ENCODE results near the gene PCBD1.

Gene PCBD1

GRCh38 chr10:70901276-70901878 lies 13.0 kb upstream of the PCBD1 start:
- DNase-seq: no peak

GRCh38 chr10:70899096-70899495 lies 10.7 kb upstream of the PCBD1 start:
- no peak for DNase-seq

DNA sequence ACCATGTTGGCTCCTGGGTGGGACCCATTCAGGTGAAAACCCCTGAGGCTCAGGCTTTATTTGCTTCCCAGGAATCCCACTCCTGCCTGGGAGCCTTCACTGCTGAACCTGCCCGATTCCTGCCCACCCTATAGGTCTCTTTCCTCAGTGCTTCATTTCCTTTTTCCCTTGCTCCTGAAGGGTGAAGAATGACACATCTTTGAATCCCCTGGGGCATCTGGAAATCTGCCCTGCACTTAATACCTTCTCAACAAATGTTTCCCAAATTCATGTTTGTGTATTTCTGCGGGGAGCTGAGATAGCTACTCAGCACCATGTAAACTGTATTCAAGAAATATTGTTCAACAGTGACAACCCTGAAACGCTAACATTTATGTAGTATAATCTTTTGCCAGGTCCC lies 10.3 kb upstream of the PCBD1 start:
- DNase-seq: no peak

GRCh38 chr10:70896551-70896950 lies 8.2 kb upstream of the PCBD1 start:
- DNase-seq: no peak

- DNase-seq: no peak
These were observed 6.1 kb upstream of the PCBD1 start for GRCh38 chr10:70894416-70894815.

DNA sequence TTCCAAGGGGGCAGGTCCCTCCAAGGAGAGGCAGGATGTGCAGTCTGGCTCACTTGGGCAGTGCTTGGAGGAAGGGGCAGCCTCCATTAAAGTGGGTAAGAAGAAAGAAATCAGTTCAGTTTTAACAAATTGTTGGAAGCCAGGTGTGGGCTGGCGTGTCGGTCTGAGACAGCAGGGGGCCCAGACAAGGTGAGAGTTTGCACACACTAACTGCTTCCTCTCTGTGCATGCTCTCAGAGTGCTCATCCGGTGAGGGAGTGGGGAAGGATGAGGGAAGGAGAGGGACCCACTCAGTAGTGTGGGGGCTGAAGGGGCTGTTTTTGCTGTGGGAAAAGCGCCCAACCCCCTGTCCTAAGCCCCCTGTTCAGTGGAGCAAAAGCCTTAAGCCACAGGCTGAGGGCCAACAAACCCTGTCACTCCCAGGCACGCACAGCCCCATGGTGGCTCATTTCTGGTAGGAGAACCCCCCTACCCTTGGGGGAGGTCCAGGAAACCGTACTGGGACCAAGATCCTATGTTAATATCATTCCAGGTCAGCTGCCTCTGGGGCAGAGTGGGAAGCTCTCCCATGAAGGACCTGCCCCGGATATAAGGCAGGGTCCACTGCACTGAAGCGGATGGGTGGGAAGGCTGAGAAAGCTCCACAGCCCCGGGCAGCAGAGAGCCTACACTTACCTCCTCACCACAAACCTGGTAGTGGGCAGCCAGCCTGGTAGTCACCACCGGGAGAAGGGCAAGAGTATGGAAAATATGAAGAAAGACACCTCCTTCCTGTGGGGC lies 5.1 kb upstream of the PCBD1 start:
- DNase-seq: no peak

- DNase-seq: no peak
These were observed 4.3 kb upstream of the PCBD1 start for GRCh38 chr10:70892631-70893030.

DNA sequence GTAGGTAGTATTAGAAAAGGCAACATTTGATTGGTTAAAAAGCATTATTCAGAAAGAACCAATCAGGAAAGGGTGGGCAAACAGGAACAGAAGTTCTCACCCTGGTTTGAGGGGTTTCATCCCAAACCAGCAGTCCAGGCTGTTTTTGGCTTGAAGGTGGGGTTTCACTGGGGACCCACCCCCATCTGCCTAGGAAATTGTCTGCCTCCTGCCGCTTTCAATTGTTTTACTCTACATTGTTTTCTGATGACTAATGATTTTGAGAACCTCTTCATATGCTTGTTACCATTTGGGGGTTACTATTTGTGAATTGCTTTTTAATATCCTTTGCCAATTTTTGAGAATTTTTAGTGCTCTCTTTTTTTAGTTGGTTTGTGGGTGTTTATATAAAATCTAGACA lies 3.3 kb upstream of the PCBD1 start:
- no peak for DNase-seq

- no peak for DNase-seq
These were observed 2.6 kb upstream of the PCBD1 start for GRCh38 chr10:70890917-70891431.

GRCh38 chr10:70889291-70889690 lies 926 bp upstream of the PCBD1 start:
- no peak for DNase-seq

DNA sequence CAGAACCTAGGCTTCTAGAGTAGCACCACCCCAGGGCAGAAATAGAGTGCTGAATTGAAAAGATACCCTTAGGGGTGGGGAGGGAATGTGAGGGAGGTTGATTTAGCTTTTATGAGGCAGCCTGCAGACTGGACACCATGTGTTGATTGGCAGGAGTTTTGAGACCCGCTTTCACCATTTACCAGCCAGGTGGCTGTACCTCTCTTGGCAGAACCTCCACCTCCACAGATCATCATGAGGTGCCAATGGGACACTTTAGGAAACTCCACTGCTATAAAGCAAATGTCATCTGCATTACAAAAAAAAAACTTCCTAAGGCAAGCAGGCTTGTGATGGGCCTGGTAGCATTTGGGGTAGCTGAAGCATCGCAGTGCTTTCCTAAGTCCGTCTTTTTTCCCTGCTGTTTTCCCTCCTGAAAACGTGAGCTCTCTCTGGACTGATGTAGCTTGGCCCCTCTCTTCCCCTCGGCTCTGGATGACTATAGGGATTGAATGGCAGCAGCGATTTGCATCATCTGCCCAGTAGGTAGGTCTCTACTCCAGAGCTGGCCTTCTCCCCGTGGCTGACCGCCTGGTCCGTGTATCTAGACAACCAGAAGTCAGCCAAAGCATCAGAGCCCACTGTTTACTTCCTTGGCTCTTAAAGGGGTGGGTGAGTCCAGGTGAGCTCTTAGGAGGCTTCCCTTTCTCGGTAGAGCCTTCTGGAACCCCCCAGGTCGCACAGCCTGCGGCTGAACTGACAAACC lies 1.3 kb downstream of the PCBD1 start:
- DNase-seq: no peak

GRCh38 chr10:70885931-70886903 lies 2.1 kb downstream of the PCBD1 start:
- no peak for DNase-seq

DNA sequence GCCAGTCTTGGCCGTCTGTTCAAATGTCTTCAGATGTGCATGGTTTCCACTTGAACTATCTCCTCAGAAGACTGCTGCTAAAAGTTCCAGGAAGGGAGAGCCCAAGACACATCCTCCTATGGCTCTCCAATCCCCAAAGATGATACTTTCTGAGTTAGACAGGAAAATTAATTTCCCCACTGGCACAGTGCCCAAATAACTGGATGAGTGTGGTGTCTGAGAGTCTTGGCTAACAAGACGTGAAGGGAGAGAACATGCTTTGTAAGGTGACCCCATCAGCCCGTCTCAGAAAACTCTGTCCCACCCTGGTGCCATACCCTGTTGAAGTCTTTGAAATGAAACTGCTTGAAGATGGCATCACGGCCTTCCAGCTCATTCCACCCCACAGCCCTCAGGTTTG lies 2.9 kb downstream of the PCBD1 start:
- no peak for DNase-seq

- no peak for DNase-seq
These were observed 3.6 kb downstream of the PCBD1 start for GRCh38 chr10:70884741-70885140.

DNA sequence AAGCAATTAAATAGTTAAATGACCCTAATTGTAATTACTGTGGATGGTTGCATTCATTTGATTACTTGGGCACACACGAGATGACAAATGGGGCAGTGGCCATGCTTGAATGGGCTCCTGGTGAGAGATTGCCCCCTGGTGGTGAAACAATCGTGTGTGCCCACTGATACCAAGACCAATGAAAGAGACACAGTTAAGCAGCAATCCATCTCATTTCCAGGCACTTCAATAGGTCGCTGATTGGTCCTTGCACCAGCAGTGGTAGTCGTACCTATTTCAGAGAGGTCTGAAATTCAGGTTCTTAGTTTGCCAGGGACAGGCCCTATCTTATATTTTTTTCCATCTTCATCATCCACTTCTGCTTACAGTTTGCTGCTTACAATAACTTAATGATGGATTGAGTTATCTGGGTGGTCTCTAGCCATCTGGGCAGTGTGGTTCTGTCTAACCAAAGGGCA lies 8.3 kb downstream of the PCBD1 start:
- peak; percentile 57 for DNase-seq

DNA sequence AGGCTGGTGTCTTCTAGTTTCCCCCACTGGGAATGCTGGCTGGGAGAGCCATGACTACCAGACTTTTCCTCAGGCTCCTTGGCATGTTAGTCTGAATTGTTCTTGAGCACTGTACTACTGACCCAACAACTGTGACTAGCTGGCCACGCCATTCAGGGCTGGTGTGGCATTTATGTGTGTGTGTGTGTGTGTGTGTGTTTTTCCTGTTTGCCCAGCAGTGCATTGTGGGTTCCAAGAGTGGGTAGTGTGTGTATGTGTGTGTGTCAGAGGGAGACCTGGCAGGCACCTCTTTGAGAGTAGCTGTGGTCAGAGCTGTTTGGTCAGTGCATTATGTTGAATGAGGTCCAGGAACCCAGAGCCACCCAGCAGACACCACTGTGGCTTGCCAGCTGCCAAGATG lies 9.2 kb downstream of the PCBD1 start:
- no peak for DNase-seq

DNA sequence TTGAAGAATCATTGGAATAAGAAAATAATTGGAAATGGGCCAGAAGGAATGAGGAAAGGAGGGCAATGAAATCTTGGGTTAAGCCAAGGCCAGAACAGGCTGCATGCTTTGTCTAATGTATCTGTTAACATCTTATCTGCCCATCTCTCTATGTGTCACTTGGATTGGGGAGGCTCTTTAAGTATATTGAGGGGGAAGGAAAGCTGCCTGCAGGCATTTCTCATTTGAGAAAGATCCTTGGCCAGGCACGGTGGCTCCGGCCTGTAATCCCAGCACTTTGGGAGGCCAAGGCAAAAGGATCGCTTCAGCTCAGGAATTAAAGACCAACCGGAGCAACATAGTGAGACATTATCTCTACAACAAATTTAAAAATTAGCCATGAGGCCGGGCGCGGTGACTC lies 14.3 kb downstream of the PCBD1 start:
- DNase-seq: no peak

DNA sequence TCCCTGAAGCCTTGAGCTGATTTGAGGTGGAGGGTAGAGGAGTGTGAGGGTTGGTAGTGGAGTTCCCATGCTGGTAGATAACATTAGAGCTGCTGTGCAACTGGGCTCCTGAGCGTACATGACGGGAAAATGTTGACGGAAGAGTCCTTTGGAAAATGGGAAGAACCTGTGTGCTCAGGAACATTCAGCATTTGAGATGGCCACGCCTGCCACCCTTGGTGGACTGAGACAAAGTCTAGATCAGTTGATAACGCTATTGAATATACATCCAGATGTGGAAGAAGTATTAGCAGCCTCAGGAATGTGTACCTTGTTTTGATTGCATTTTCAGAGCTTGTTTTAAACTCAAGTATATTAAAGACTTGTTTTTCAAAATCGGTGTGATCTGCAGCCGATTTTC lies 16.1 kb downstream of the PCBD1 start:
- no peak for DNase-seq

DNA sequence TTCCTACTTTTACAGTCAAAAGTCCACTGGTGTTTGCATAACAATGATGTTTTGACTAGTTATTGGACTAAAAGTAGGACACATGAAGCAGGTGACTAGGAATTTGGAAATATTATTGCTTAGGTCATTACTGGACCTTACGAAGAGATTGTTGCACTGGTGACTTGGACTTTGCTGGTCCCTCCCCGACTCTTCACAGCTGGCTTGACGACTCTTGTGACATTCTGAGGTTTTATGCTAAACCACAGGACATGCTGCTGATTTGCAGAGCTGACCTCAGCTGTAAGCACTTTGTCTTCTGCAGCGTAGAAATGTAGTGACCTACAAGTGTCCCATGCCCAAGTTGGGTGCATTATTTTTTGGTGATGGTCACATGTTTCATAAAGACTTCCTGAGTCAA lies 21.9 kb downstream of the PCBD1 start:
- DNase-seq: no peak

DNA sequence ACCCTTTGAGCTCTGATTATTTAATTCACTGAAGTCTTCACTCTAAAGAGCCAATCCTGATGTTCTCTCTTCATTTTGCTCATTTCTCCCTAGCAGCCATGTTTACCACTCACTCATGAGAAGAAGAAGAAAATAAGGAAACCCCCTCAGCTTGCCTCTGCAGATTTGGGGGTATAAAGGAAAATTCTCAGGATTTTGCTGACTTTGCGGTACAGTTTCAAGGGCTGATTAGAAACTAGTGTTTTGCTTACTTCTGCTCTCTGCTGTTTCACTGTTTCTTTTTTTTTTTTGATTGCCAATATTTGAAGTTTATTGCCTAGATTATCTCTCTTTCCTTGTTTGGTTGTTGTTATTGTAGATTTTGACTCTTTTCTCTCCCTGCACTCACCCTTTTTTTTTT lies 23.4 kb downstream of the PCBD1 start:
- DNase-seq: no peak

- no peak for DNase-seq
These were observed 24.8 kb downstream of the PCBD1 start for GRCh38 chr10:70863470-70864160.

All from effector CD8-positive, alpha-beta T cell (primary cell).